Lower lobe of right lung (tissue), 2 donors: Measurements from ENCODE around the gene MAP3K13. TPM values are rescaled to one million over a fixed set of nuclear protein-coding genes. Genes with fewer than 3 reads are reported as not detected.

ENCODE experiments used
- ATAC-seq, 2 donors: fragments of 200-7000 bp; cut with Tn5 transposase; one replicate each; pipeline ENCODE4 v1.9.1; 2020 to 2022; ENCODE audit warnings: mild to moderate bottlenecking in 2 of 2, moderate library complexity in 2 of 2
- DNase-seq: peaks from one replicate; pipeline ENCODE4 v3.0.0-alpha.2; 2020
- H3K27ac ChIP-seq: fragments of 200-600 bp; one replicate; pipeline ENCODE4 v1.8.0; 2022
- H3K27me3 ChIP-seq: fragments of 200-600 bp; one replicate; pipeline ENCODE4 v1.8.0; 2022; ENCODE audit warnings: low read depth
- H3K36me3 ChIP-seq: fragments of 200-600 bp; one replicate; pipeline ENCODE4 v1.8.0; 2022; ENCODE audit warnings: mild to moderate bottlenecking
- H3K4me1 ChIP-seq: fragments of 200-600 bp; one replicate; pipeline ENCODE4 v1.8.0; 2022
- H3K4me3 ChIP-seq: fragments of 200-600 bp; one replicate; pipeline ENCODE4 v1.8.0; 2022; ENCODE audit warnings: mild to moderate bottlenecking
- H3K9me3 ChIP-seq: fragments of 200-600 bp; one replicate; pipeline ENCODE4 v1.8.0; 2022
- intact Hi-C: fragments of 100-400 bp; cut with DNase I; formaldehyde crosslinking; loops from one replicate; pipeline ENCODE4 v1.11.0; 2022
- total RNA-seq: library from RNA; stranded (reverse); fragmentation: NEBNext Ultra II Directional; extraction: Animal tissue kit (Norgen Biotek cat#: 25700); gene quantifications from one replicate; pipeline ENCODE4 v1.2.1, GENCODE V29; 2021
- TF ChIP-seq, protein P1 (sequence below): fragments of 200-600 bp; IDR thresholded peaks from one replicate; pipeline ENCODE4 v1.8.0; 2022; ENCODE audit warnings: antibody characterized with exemption, mild to moderate bottlenecking
- donor health status: DM: no; HTN: yes; CAD: no; lungs with severe emphysema.

Gene MAP3K13
- total RNA-seq, 1 donor from 2014 or later: 35.4 TPM

DNA sequence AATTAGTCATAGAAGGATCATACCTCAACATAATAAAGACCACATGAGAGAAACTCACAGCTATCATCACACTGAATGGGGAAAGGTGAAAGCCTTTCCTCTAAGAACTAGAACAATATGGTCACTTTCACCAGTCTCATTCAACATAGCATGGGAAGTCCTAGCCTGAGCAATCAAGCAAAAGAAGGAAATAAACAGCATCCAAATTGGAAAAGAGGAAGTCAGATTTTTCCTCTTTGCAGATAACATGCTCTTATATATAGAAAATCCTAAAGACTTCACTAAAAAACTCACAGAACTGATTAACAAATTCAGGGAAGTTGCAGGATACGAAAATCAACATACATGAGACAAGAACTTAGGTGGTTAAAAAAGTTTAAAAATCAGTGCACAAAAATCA, 24.7 kb downstream of the MAP3K13 start:
- Histone ChIP-seq H3K27me3 (no peaks in the 10 kb centered on the region), H3K4me1 (no peaks in the 10 kb centered on the region), H3K27ac (no peak overlapping the region), H3K9me3 (no peaks in the 10 kb centered on the region), H3K4me3 (no peak overlapping the region), H3K36me3 (no peaks in the 10 kb centered on the region)
- ATAC-seq (no peak), DNase-seq (no peak)
- TF ChIP-seq, protein P1, sequence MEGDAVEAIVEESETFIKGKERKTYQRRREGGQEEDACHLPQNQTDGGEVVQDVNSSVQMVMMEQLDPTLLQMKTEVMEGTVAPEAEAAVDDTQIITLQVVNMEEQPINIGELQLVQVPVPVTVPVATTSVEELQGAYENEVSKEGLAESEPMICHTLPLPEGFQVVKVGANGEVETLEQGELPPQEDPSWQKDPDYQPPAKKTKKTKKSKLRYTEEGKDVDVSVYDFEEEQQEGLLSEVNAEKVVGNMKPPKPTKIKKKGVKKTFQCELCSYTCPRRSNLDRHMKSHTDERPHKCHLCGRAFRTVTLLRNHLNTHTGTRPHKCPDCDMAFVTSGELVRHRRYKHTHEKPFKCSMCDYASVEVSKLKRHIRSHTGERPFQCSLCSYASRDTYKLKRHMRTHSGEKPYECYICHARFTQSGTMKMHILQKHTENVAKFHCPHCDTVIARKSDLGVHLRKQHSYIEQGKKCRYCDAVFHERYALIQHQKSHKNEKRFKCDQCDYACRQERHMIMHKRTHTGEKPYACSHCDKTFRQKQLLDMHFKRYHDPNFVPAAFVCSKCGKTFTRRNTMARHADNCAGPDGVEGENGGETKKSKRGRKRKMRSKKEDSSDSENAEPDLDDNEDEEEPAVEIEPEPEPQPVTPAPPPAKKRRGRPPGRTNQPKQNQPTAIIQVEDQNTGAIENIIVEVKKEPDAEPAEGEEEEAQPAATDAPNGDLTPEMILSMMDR: no peak
- intact Hi-C loops: no loop called here

DNA sequence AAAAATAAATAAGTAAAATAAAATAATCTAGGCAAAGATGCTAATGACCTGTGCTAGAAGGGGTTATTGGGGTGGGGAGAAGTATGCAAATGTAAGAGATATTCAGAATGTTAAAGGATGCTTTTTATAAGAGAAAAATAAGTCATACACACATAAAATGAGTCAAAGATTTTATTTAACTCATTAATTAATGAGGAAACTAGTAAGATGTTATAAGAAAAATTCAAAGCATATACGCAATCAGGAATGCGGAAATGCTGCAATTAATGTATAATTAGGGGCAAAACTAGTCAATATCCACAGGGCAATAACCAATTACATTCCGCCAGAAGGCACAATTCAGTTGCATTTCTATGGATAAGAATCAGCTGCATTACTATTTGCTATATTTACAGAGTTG, 30.1 kb downstream of the MAP3K13 start:
- Histone ChIP-seq H3K9me3 (no peaks in the 10 kb centered on the region), H3K27me3 (no peaks in the 10 kb centered on the region), H3K4me3 (no peak overlapping the region), H3K4me1 (no peaks in the 10 kb centered on the region), H3K27ac (no peak overlapping the region), H3K36me3 (no peaks in the 10 kb centered on the region)
- TF ChIP-seq, protein P1: no peak
- ATAC-seq (no peak), DNase-seq (no peak)
- intact Hi-C loops: no loop called here

DNA sequence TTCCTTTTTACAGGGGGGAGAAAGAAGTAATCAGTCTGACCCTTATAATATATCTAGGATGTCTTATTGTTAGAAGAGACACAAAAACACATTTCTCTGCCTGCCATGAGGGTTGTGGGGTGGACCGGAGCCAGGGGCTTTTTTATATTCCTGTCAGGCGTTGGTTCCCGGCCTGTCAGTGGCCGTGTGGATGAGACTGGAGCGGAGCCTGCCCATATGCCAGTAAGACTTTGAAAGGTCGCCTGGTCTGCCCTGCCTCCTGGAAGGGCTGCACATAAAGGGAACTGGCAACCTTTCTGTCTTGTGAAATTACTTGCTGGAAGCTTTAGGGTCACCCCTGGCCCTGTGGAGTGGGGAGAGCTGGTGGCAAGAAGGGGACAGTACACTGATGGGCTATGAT, 34.7 kb downstream of the MAP3K13 start:
- Histone ChIP-seq H3K4me3 (no peak overlapping the region), H3K27me3 (no peaks in the 10 kb centered on the region), H3K36me3 (no peaks in the 10 kb centered on the region), H3K27ac (no peak overlapping the region), H3K4me1 (no peaks in the 10 kb centered on the region), H3K9me3 (no peaks in the 10 kb centered on the region)
- TF ChIP-seq, protein P1: no peak
- ATAC-seq (peak in 1 of 2 donors; percentile 27), DNase-seq (no peak)
- intact Hi-C loops: no loop called here

DNA sequence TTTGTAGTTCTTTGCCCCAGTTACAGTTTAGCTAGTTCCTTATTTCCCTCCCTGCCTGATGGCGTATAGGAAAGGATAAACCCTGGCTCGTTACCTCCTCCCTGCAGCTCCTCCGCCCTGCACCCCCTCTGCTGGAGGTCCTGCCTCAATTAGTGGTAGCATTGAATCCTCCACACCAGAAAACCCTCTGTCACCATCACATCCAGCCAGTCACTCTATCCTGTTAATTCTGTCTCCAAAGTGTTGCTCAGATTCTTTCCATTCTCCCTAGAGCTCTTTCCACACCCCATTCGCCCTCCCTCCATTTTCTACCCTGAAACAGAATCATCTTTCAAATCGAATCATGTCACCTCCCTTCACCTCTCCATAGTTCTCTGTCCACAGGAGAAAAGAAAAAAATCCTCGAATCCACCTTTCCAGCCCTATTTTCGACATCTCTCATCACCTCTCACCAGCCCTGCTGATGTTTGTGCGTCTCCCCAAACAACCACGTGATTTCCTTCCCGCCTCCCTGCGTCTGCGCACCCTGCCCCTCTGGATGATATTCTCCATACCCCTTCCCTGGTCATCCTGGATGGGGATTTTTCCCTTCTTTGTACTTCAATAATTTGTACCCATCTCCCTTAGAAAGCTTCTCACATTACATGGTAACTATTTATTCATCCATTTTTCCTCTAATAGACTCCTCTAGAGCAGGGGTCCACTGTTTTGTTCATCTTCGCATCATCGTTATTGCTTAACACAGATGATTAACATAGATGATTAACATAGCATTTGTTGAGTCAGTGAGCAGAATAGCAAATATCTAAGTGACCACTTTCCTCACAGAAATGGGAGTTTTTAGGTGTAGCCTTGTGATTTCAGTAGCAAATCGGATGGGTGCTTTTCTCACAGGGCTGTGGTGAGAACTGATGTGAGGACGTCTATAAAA, 37.1 kb downstream of the MAP3K13 start:
- Histone ChIP-seq H3K4me1 (no peaks in the 10 kb centered on the region), H3K4me3 (no peak overlapping the region), H3K27ac (no peak overlapping the region), H3K9me3 (no peaks in the 10 kb centered on the region), H3K36me3 (no peaks in the 10 kb centered on the region), H3K27me3 (no peaks in the 10 kb centered on the region)
- TF ChIP-seq, protein P1: no peak
- intact Hi-C loops: no loop called here
- DNase-seq (no peak), ATAC-seq (no peak)

DNA sequence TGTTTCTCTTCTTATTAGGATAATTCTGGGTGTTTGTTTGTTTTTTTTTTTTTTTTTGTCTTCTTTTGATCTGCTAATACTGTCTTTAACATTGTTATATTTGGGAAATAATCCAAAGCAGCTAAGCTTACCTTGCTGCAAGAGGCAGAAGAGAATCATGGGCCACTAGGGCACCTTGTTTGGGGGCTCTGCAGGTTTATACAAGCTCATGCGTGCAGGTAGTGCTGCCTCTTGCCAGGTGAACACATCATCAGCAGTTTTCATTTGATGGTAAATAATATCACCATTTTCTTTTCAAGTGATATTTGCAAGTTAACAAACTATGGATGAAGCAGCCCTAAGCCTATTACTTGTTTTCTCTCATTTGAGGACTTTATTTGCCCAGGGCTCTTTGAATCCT, 37.9 kb downstream of the MAP3K13 start:
- intact Hi-C loops: no loop called here

More for the DNA sequence above, 37.9 kb downstream of the MAP3K13 start:
- Histone ChIP-seq H3K4me1 (no peaks in the 10 kb centered on the region), H3K4me3 (no peak overlapping the region), H3K27ac (no peak overlapping the region), H3K36me3 (no peaks in the 10 kb centered on the region), H3K9me3 (no peaks in the 10 kb centered on the region), H3K27me3 (no peaks in the 10 kb centered on the region)
- TF ChIP-seq, protein P1: no peak
- DNase-seq (no peak), ATAC-seq (no peak)
